Mesendoderm (in vitro differentiated cells): Measurements from ENCODE around the gene STX1B. TPM values are rescaled to one million over a fixed set of nuclear protein-coding genes. Genes with fewer than 3 reads are reported as not detected.

Experiments
- DNase-seq: peaks from one replicate; pipeline ENCODE4 v3.0.0; 2013
- H2AK5ac ChIP-seq: 2 replicates; pipeline ENCODE4 v1.6.1; 2013; ENCODE audit warnings: low read length, inconsistent platforms
- H2BK120ac ChIP-seq: 2 replicates; pipeline ENCODE4 v1.6.1; 2013; ENCODE audit warnings: low read depth, mild to moderate bottlenecking, low read length, moderate library complexity, mixed read lengths
- H2BK15ac ChIP-seq: replicated peaks from 2 replicates; pipeline ENCODE4 v1.6.1; 2013; ENCODE audit warnings: low read depth, mild to moderate bottlenecking, moderate library complexity
- H2BK5ac ChIP-seq: 2 replicates; pipeline ENCODE4 v1.6.1; 2013; ENCODE audit warnings: low read length, inconsistent platforms
- H3K18ac ChIP-seq: 2 replicates; pipeline ENCODE4 v1.6.1; 2013; ENCODE audit warnings: mild to moderate bottlenecking, low read length, mixed read lengths
- H3K23ac ChIP-seq: one replicate; pipeline ENCODE4 v1.6.1; 2013; ENCODE audit warnings: low read length
- H3K27ac ChIP-seq: 2 replicates; pipeline ENCODE4 v1.5.1; 2013; ENCODE audit warnings: low read depth, mild to moderate bottlenecking, inconsistent platforms, low read length, moderate library complexity
- H3K27me3 ChIP-seq: 2 replicates; pipeline ENCODE4 v1.6.1; 2013; ENCODE audit warnings: low read length, control low read depth, mild to moderate bottlenecking, inconsistent platforms; ENCODE audit not compliant: insufficient read depth, poor library complexity
- H3K36me3 ChIP-seq: 2 replicates; pipeline ENCODE4 v1.6.1; 2013; ENCODE audit warnings: low read length, inconsistent platforms; ENCODE audit not compliant: control insufficient read depth, insufficient read depth
- H3K4ac ChIP-seq: one replicate; pipeline ENCODE4 v1.6.1; 2013; ENCODE audit warnings: low read depth, mild to moderate bottlenecking, low read length, moderate library complexity
- H3K4me1 ChIP-seq: 2 replicates; pipeline ENCODE4 v1.6.1; 2013; ENCODE audit warnings: low read depth, low read length, inconsistent platforms; ENCODE audit not compliant: control insufficient read depth
- H3K4me2 ChIP-seq: 2 replicates; pipeline ENCODE4 v1.6.1; 2013; ENCODE audit warnings: low read length
- H3K4me3 ChIP-seq: 2 replicates; pipeline ENCODE4 v1.5.1; 2013; ENCODE audit warnings: mild to moderate bottlenecking, low read length
- H3K56ac ChIP-seq: one replicate; pipeline ENCODE4 v1.6.1; 2013; ENCODE audit warnings: low read length
- H3K79me1 ChIP-seq: 2 replicates; pipeline ENCODE4 v1.6.1; 2013; ENCODE audit warnings: low read length, inconsistent platforms
- H3K79me2 ChIP-seq: 2 replicates; pipeline ENCODE4 v1.6.1; 2013; ENCODE audit warnings: mild to moderate bottlenecking, low read length; ENCODE audit not compliant: control insufficient read depth, insufficient read depth
- H3K9ac ChIP-seq: 2 replicates; pipeline ENCODE4 v1.6.1; 2013; ENCODE audit warnings: low read length, inconsistent platforms
- H4K5ac ChIP-seq: one replicate; pipeline ENCODE4 v1.6.1; 2013; ENCODE audit warnings: low read length
- H4K8ac ChIP-seq: one replicate; pipeline ENCODE4 v1.6.1; 2013; ENCODE audit warnings: low read depth, mild to moderate bottlenecking, control low read depth, low read length, moderate library complexity
- WGBS: extraction: QIAGEN DNeasy Blood & Tissue Kit; methylation state at CpG from one replicate; pipeline ENCODE4 v1.1.7; 2013; ENCODE audit warnings: low lambda C conversion rate, missing lambda C conversion rate; ENCODE audit not compliant: insufficient coverage; ENCODE audit errors: extremely low coverage; 5-methylcytosine and 5-hydroxymethylcytosine counted together
- polyA plus RNA-seq, 2 experiments: library from polyadenylated mRNA; stranded (reverse); fragments of 200-250 nt; gene quantifications; one replicate each; pipeline ENCODE4 v1.2.3, GENCODE V29; 2013

Gene STX1B
- 4.5 TPM for polyA plus RNA-seq (2013, experiment 1 of 2)
- polyA plus RNA-seq (2013, experiment 2 of 2): 4.0 TPM

- H3K18ac ChIP-seq: peak within 1 kb of the TSS; percentile 31
- H2AK5ac ChIP-seq: no peak within 1 kb of the TSS
- H3K27ac ChIP-seq: no peak within 1 kb of the TSS
- H4K5ac ChIP-seq: no peak within 1 kb of the TSS
- H3K23ac ChIP-seq: no peak within 1 kb of the TSS
- no CpG with 5 or more reads among the region's 45 CpGs for WGBS
- peak within 1 kb of the TSS; percentile 50 for H3K4me2 ChIP-seq
- peak within 1 kb of the TSS; percentile 44 for H3K9ac ChIP-seq
- H2BK15ac ChIP-seq: no peak within 1 kb of the TSS
- no peak within 1 kb of the TSS for H2BK120ac ChIP-seq
- peak within 1 kb of the TSS; percentile 64 for H3K56ac ChIP-seq
- H3K79me1 ChIP-seq: no peaks in the 10 kb centered on the region
- H3K4me1 ChIP-seq: no peaks in the 10 kb centered on the region
- H3K4ac ChIP-seq: no peak within 1 kb of the TSS
- H3K4me3 ChIP-seq: no peak within 1 kb of the TSS
- no peaks in the 10 kb centered on the region for H3K79me2 ChIP-seq
- no peaks in the 10 kb centered on the region for H3K36me3 ChIP-seq
- H2BK5ac ChIP-seq: no peak within 1 kb of the TSS
- peak within 1 kb of the TSS; percentile 42 for H4K8ac ChIP-seq
- peak; percentile 44 for DNase-seq
- no peaks in the 10 kb centered on the region for H3K27me3 ChIP-seq
Measured at GRCh38 chr16:31010585-31011325, at the start of gene STX1B. STX1B (minus strand) TSS chr16:31010638; CDS start chr16:31010396, 242 bp downstream.

- Histone ChIP-seq H3K4ac (no peak overlapping the region), H2BK120ac (no peak overlapping the region), H3K27me3 (no peaks in the 10 kb centered on the region), H3K36me3 (no peaks in the 10 kb centered on the region), H4K5ac (no peak overlapping the region), H3K9ac (no peak overlapping the region), H3K18ac (no peak overlapping the region), H3K4me3 (no peak overlapping the region), H2BK15ac (no peak overlapping the region), H3K79me2 (no peaks in the 10 kb centered on the region), H3K56ac (no peak overlapping the region), H4K8ac (no peak overlapping the region), H3K79me1 (no peaks in the 10 kb centered on the region), H2AK5ac (no peak overlapping the region), H3K4me2 (no peak overlapping the region), H3K27ac (no peak overlapping the region), H3K4me1 (no peaks in the 10 kb centered on the region), H3K23ac (no peak overlapping the region), H2BK5ac (no peak overlapping the region)
- DNase-seq: peak; percentile 47
- WGBS: no CpG with 5 or more reads among the region's 4 CpGs
Measured at GRCh38 chr16:31055613-31056012, 45.2 kb upstream of the STX1B start.

GRCh38 chr16:31052114-31052513 is 41.7 kb upstream of the STX1B start:
- no CpG with 5 or more reads among the region's 2 CpGs for WGBS
- Histone ChIP-seq H3K23ac (no peak overlapping the region), H2BK120ac (no peak overlapping the region), H2BK5ac (no peak overlapping the region), H3K36me3 (no peaks in the 10 kb centered on the region), H3K9ac (no peak overlapping the region), H4K5ac (no peak overlapping the region), H3K79me2 (no peaks in the 10 kb centered on the region), H3K27ac (no peak overlapping the region), H3K4me3 (no peak overlapping the region), H3K4me2 (no peak overlapping the region), H3K18ac (no peak overlapping the region), H3K27me3 (no peaks in the 10 kb centered on the region), H2BK15ac (no peak overlapping the region), H3K79me1 (no peaks in the 10 kb centered on the region), H3K56ac (no peak overlapping the region), H4K8ac (no peak overlapping the region), H3K4me1 (no peaks in the 10 kb centered on the region), H3K4ac (no peak overlapping the region), H2AK5ac (no peak overlapping the region)
- no peak for DNase-seq

GRCh38 chr16:31050280-31051030 is 40.0 kb upstream of the STX1B start:
- H3K18ac ChIP-seq: no peak overlapping the region
- H3K56ac ChIP-seq: no peak overlapping the region
- no peaks in the 10 kb centered on the region for H3K79me1 ChIP-seq
- H2BK5ac ChIP-seq: no peak overlapping the region
- H2AK5ac ChIP-seq: no peak overlapping the region
- no peaks in the 10 kb centered on the region for H3K79me2 ChIP-seq
- no peak overlapping the region for H3K4ac ChIP-seq
- no peak overlapping the region for H3K27ac ChIP-seq
- no peak for DNase-seq
- no peak overlapping the region for H3K23ac ChIP-seq
- no peaks in the 10 kb centered on the region for H3K4me1 ChIP-seq
- no peak overlapping the region for H2BK15ac ChIP-seq
- no peak overlapping the region for H3K4me3 ChIP-seq
- H3K9ac ChIP-seq: no peak overlapping the region
- no peaks in the 10 kb centered on the region for H3K36me3 ChIP-seq
- no peak overlapping the region for H2BK120ac ChIP-seq
- H3K4me2 ChIP-seq: no peak overlapping the region
- no peak overlapping the region for H4K5ac ChIP-seq
- H3K27me3 ChIP-seq: no peaks in the 10 kb centered on the region
- no peak overlapping the region for H4K8ac ChIP-seq
- WGBS: no CpG with 5 or more reads among the region's 10 CpGs

- no peaks in the 10 kb centered on the region for H3K4me1 ChIP-seq
- no peak for DNase-seq
- no peak overlapping the region for H3K4ac ChIP-seq
- H4K8ac ChIP-seq: no peak overlapping the region
- H3K79me1 ChIP-seq: no peaks in the 10 kb centered on the region
- no peaks in the 10 kb centered on the region for H3K27me3 ChIP-seq
- no peak overlapping the region for H3K18ac ChIP-seq
- no peak overlapping the region for H2BK15ac ChIP-seq
- H3K36me3 ChIP-seq: no peaks in the 10 kb centered on the region
- H3K23ac ChIP-seq: no peak overlapping the region
- H2BK5ac ChIP-seq: no peak overlapping the region
- no peaks in the 10 kb centered on the region for H3K79me2 ChIP-seq
- WGBS: no CpG with 5 or more reads among the region's 4 CpGs
- no peak overlapping the region for H2BK120ac ChIP-seq
- no peak overlapping the region for H3K9ac ChIP-seq
- no peak overlapping the region for H4K5ac ChIP-seq
- no peak overlapping the region for H2AK5ac ChIP-seq
- no peak overlapping the region for H3K27ac ChIP-seq
- no peak overlapping the region for H3K4me3 ChIP-seq
- H3K56ac ChIP-seq: no peak overlapping the region
- H3K4me2 ChIP-seq: no peak overlapping the region
Measured at GRCh38 chr16:31043898-31044481, 33.6 kb upstream of the STX1B start.
